HepG2 (cell line): ENCODE measurements around the gene SPP2. TPM values are rescaled to one million over a fixed set of nuclear protein-coding genes. Genes with fewer than 3 reads are reported as not detected.
A peak's percentile ranks its signal among the peaks of the same experiment; 100 is the strongest.

Experiments used
- ATAC-seq: fragments of 200-7000 bp; cut with Tn5 transposase; 3 replicates; pipeline ENCODE4 v1.9.1; 2020; ENCODE audit warnings: mild to moderate bottlenecking, moderate library complexity
- BruUV-seq: library from RNA; stranded (reverse); fragments of 400-500 nt; replicated peaks from 2 replicates; lab custom pipeline; 2021; lab: Mats Ljungman, UMichigan
- CTCF ChIA-PET: fragments of 300-600 bp; formaldehyde crosslinking; extraction: SDS; loops from one replicate; lab custom pipeline; 2021; ENCODE audit warnings: low total read pairs, inconsistent platforms, low intra/inter-chr PET ratio; lab: Yijun Ruan, JAX
- POLR2A ChIA-PET: fragments of 350-600 bp; sonication (Branson Sonifier 250); formaldehyde crosslinking; loops from one replicate; lab custom pipeline; 2020; ENCODE audit warnings: antibody characterized with exemption, inconsistent platforms; lab: Yijun Ruan, JAX
- DNase-seq: peaks from one replicate; pipeline ENCODE4 v3.0.0-alpha.2; 2015; ENCODE audit warnings: low spot score
- FAIRE-seq: peaks from 3 replicates; lab custom pipeline; 2011; peaks lifted over from hg19 to GRCh38; lab: Jason Lieb, UNC
- H2AFZ ChIP-seq: one replicate; pipeline ENCODE4 v1.6.1; 2011; ENCODE audit warnings: low read length, inconsistent platforms
- H3K27ac ChIP-seq: fragments of 300-600 bp; 3 replicates; pipeline ENCODE4 v1.8.0; 2011; ENCODE audit warnings: mixed run types, mild to moderate bottlenecking, mixed read lengths, low read length, inconsistent platforms; ENCODE audit not compliant: insufficient read depth; ENCODE audit errors: extremely low read length
- H3K27me3 ChIP-seq, 2 experiments: fragments of 200-600 bp in 1 of 2; 2 replicates in 1 of 2; 3 replicates in 1 of 2; pipeline versions ENCODE4 v1.6.0 to v1.8.0; 2011; ENCODE audit warnings: low read length in 2 of 2, mild to moderate bottlenecking in 2 of 2, moderate library complexity in 2 of 2, inconsistent platforms in 1 of 2; ENCODE audit not compliant: insufficient read depth in 2 of 2, control insufficient read depth in 1 of 2
- H3K36me3 ChIP-seq, 2 experiments: fragments of 200-600 bp in 1 of 2; replicated peaks in 1 of 2; 2 replicates in 1 of 2; 3 replicates in 1 of 2; pipeline versions ENCODE4 v1.5.1 to v1.8.0; 2011; ENCODE audit warnings: low read length in 2 of 2, inconsistent platforms in 1 of 2; ENCODE audit not compliant: insufficient read depth in 2 of 2, control insufficient read depth in 1 of 2
- H3K4me1 ChIP-seq: 2 replicates; pipeline ENCODE4 v1.5.1; 2012; ENCODE audit warnings: low read length, inconsistent platforms; ENCODE audit not compliant: insufficient read depth
- H3K4me2 ChIP-seq: 2 replicates; pipeline ENCODE4 v1.6.0; 2011; ENCODE audit warnings: low read depth, low read length, inconsistent platforms
- H3K4me3 ChIP-seq, 3 experiments: fragments of 200-600 bp in 1 of 3; sonication (generic), shearing (Covaris generic) in 1 of 3; replicated peaks in 1 of 3; 2 replicates each; pipeline ENCODE4 v1.5.1; 2011 to 2016; ENCODE audit warnings: low read length in 3 of 3, inconsistent platforms in 2 of 3, low read depth in 2 of 3, mild to moderate bottlenecking in 2 of 3, control low read depth in 1 of 3, mixed read lengths in 1 of 3; ENCODE audit not compliant: insufficient read depth in 1 of 3
- H3K79me2 ChIP-seq: one replicate; pipeline ENCODE4 v1.6.1; 2011; ENCODE audit warnings: low read length, inconsistent platforms; ENCODE audit not compliant: insufficient read depth
- H3K9ac ChIP-seq: 2 replicates; pipeline ENCODE4 v1.6.0; 2011; ENCODE audit warnings: mild to moderate bottlenecking, low read depth, low read length, inconsistent platforms; ENCODE audit not compliant: insufficient read depth
- H3K9me3 ChIP-seq: 2 replicates; pipeline ENCODE4 v1.5.1; 2012; ENCODE audit warnings: mild to moderate bottlenecking, low read length
- H4K20me1 ChIP-seq: 2 replicates; pipeline ENCODE4 v1.6.0; 2011; ENCODE audit warnings: inconsistent platforms, mild to moderate bottlenecking, low read length, moderate library complexity; ENCODE audit not compliant: insufficient read depth
- CEBPB ChIP-seq: IDR thresholded peaks from 2 replicates; pipeline ENCODE4 v1.6.1; 2011; ENCODE audit warnings: low read depth, low read length, improper control_type of control experiment, borderline replicate concordance
- DBP ChIP-seq: sonication (generic); formaldehyde crosslinking; IDR thresholded peaks from 2 replicates; pipeline ENCODE4 v1.4.0; 2020; ENCODE audit warnings: missing genetic modification reagents; ENCODE audit errors: not compliant biosample characterization
- HCFC1 ChIP-seq: fragments of 150-350 bp; IDR thresholded peaks from 2 replicates; pipeline ENCODE4 v1.6.1; 2014; ENCODE audit warnings: low read depth, low read length
- HDAC2 ChIP-seq: sonication (generic); formaldehyde crosslinking; IDR thresholded peaks from 2 replicates; pipeline ENCODE4 v1.4.0; 2020; ENCODE audit warnings: missing genetic modification reagents
- KAT8 ChIP-seq: IDR thresholded peaks from 2 replicates; pipeline ENCODE4 v1.6.1; 2016; ENCODE audit warnings: missing genetic modification reagents, missing compliant biosample characterization
- KDM6A ChIP-seq: IDR thresholded peaks from 2 replicates; pipeline ENCODE4 v1.6.1; 2016; ENCODE audit warnings: low read depth
- KLF11 ChIP-seq: IDR thresholded peaks from 2 replicates; pipeline ENCODE4 v1.6.1; 2016; ENCODE audit warnings: missing compliant biosample characterization
- NFE2L2 ChIP-seq: fragments of 150-350 bp; IDR thresholded peaks from 2 replicates; pipeline ENCODE4 v1.6.1; 2014; ENCODE audit warnings: low read length
- POLR2AphosphoS5 ChIP-seq: IDR thresholded peaks from 2 replicates; pipeline ENCODE4 v1.6.1; 2012; ENCODE audit warnings: low read depth, low read length
- THAP7 ChIP-seq: sonication (generic); formaldehyde crosslinking; IDR thresholded peaks from 2 replicates; pipeline ENCODE4 v1.8.1; 2023; ENCODE audit warnings: mild to moderate bottlenecking, missing genetic modification reagents
- ZFP41 ChIP-seq: sonication (generic); formaldehyde crosslinking; IDR thresholded peaks from 2 replicates; pipeline ENCODE4 v1.4.0; 2020; ENCODE audit warnings: mild to moderate bottlenecking, missing genetic modification reagents, borderline replicate concordance
- ZNF546 ChIP-seq: sonication (generic); formaldehyde crosslinking; conservative IDR thresholded peaks from 2 replicates; pipeline ENCODE4 v1.8.1; 2023; ENCODE audit warnings: mild to moderate bottlenecking, missing genetic modification reagents
- ZNF775 ChIP-seq: sonication (generic); formaldehyde crosslinking; IDR thresholded peaks from 2 replicates; pipeline ENCODE4 v1.4.0; 2020; ENCODE audit warnings: missing genetic modification reagents, mild to moderate bottlenecking, moderate library complexity, borderline replicate concordance
- WGBS: methylation state at CpG from one replicate; pipeline ENCODE4 v1.1.6; 2017; ENCODE audit warnings: low lambda C conversion rate; 5-methylcytosine and 5-hydroxymethylcytosine counted together
- in situ Hi-C: cut with HindIII; loops from 2 replicates; pipeline ENCODE4 v1.10.0; 2017; ENCODE audit warnings: low pct_unique_long_range_greater_than_20kb; ENCODE audit not compliant: extremely low pct_ligation_motif_present
- intact Hi-C: fragments of 100-400 bp; cut with micrococcal nuclease; formaldehyde crosslinking; loops from one replicate; pipeline ENCODE4 v1.10.0; 2022; ENCODE audit not compliant: unreplicated experiment
- polyA plus RNA-seq, 8 experiments: library from polyadenylated mRNA; depleted of rRNA in 3 of 8; stranded (reverse) in 7 of 8; unstranded in 1 of 8; fragments of >200 nt; fragmentation: Illumina TruSeq in 4 of 8; extraction: Trizol in 4 of 8; gene quantifications; 2 replicates each; pipeline versions ENCODE4 v1.2.1 to v1.2.3, GENCODE V29; 2011 to 2016; ENCODE audit warnings: low read depth in 4 of 8, missing spikeins in 1 of 8, mixed read lengths in 1 of 8; ENCODE audit not compliant: insufficient read depth in 1 of 8
- total RNA-seq, 5 experiments: library from RNA; depleted of rRNA; stranded (reverse); fragments of >200 nt; fragmentation: Illumina TruSeq; extraction: Trizol; gene quantifications; 2 replicates each; pipeline ENCODE4 v1.2.3, GENCODE V29; 2016; ENCODE audit warnings: low read depth in 1 of 5
- TF ChIP-seq, protein P1 (sequence below): sonication (generic); formaldehyde crosslinking; IDR thresholded peaks from 2 replicates; pipeline ENCODE4 v1.8.1; 2023; ENCODE audit warnings: missing genetic modification reagents, inconsistent platforms, borderline replicate concordance
- TF ChIP-seq, protein P2 (sequence below): sonication (generic); formaldehyde crosslinking; IDR thresholded peaks from 2 replicates; pipeline ENCODE4 v1.5.0; 2020; ENCODE audit warnings: missing genetic modification reagents
- TF ChIP-seq, protein P3 (sequence below): sonication (generic); formaldehyde crosslinking; IDR thresholded peaks from 2 replicates; pipeline ENCODE4 v1.8.0; 2022; ENCODE audit warnings: missing genetic modification reagents, mild to moderate bottlenecking, moderate library complexity, borderline replicate concordance
- TF ChIP-seq, protein P4 (sequence below): IDR thresholded peaks from 2 replicates; pipeline ENCODE4 v1.6.1; 2016; ENCODE audit warnings: mild to moderate bottlenecking

The SPP2 gene
- total and polyA plus RNA-seq, 2 of the 13 experiments (the other 11 are each of a cell fraction or from before 2014, with no cell fraction given), result not detected

DNA sequence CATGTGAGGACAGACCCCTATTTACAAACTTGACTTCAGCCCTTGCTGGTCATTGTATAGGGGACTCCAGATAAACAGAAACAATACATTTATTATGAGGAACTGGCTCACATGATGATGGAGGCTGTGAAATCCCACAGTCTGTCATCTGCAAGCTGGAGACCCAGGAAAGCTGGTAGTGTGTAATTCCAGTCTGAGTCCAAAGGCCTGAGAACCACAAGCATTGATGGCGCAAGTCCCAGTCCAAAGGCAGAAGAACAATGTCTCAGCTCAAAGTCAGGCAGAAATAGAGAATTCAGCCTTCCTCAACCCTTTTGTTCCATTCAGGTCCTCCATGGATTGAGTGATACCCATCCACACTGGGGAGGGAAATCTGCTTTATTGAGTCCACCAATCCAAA, 28.1 kb upstream of the SPP2 start (continued):
- TF ChIP-seq HCFC1 (no peak), DBP (CRISPR knock-in tag) (no peak), CEBPB (peak; percentile 47; the same call in 1 of the 2 replicates), HDAC2 (no peak), KDM6A (CRISPR knock-in tag) (no peak), ZFP41 (no peak)
- TF ChIP-seq, protein P1, sequence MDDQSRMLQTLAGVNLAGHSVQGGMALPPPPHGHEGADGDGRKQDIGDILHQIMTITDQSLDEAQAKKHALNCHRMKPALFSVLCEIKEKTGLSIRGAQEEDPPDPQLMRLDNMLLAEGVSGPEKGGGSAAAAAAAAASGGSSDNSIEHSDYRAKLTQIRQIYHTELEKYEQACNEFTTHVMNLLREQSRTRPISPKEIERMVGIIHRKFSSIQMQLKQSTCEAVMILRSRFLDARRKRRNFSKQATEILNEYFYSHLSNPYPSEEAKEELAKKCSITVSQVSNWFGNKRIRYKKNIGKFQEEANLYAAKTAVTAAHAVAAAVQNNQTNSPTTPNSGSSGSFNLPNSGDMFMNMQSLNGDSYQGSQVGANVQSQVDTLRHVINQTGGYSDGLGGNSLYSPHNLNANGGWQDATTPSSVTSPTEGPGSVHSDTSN (CRISPR knock-in tag), result no peak
- TF ChIP-seq, protein P2, sequence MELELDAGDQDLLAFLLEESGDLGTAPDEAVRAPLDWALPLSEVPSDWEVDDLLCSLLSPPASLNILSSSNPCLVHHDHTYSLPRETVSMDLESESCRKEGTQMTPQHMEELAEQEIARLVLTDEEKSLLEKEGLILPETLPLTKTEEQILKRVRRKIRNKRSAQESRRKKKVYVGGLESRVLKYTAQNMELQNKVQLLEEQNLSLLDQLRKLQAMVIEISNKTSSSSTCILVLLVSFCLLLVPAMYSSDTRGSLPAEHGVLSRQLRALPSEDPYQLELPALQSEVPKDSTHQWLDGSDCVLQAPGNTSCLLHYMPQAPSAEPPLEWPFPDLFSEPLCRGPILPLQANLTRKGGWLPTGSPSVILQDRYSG, result no peak

- intact Hi-C loops, result no loop called here
- TF ChIP-seq, protein P3, sequence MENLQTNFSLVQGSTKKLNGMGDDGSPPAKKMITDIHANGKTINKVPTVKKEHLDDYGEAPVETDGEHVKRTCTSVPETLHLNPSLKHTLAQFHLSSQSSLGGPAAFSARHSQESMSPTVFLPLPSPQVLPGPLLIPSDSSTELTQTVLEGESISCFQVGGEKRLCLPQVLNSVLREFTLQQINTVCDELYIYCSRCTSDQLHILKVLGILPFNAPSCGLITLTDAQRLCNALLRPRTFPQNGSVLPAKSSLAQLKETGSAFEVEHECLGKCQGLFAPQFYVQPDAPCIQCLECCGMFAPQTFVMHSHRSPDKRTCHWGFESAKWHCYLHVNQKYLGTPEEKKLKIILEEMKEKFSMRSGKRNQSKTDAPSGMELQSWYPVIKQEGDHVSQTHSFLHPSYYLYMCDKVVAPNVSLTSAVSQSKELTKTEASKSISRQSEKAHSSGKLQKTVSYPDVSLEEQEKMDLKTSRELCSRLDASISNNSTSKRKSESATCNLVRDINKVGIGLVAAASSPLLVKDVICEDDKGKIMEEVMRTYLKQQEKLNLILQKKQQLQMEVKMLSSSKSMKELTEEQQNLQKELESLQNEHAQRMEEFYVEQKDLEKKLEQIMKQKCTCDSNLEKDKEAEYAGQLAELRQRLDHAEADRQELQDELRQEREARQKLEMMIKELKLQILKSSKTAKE (CRISPR knock-in tag), result no peak
- no peak for TF ChIP-seq NFE2L2
- no peak for TF ChIP-seq POLR2AphosphoS5
- TF ChIP-seq KAT8 (CRISPR knock-in tag), result no peak
- TF ChIP-seq KLF11 (CRISPR knock-in tag), result no peak
- TF ChIP-seq ZNF546, result no peak
- no peak for TF ChIP-seq THAP7 (CRISPR knock-in tag)
- TF ChIP-seq, protein P4, sequence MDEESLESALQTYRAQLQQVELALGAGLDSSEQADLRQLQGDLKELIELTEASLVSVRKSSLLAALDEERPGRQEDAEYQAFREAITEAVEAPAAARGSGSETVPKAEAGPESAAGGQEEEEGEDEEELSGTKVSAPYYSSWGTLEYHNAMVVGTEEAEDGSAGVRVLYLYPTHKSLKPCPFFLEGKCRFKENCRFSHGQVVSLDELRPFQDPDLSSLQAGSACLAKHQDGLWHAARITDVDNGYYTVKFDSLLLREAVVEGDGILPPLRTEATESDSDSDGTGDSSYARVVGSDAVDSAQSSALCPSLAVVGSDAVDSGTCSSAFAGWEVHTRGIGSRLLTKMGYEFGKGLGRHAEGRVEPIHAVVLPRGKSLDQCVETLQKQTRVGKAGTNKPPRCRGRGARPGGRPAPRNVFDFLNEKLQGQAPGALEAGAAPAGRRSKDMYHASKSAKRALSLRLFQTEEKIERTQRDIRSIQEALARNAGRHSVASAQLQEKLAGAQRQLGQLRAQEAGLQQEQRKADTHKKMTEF, result no peak
- TF ChIP-seq ZNF775, result no peak
- TF ChIP-seq, all 625 proteins: peak for 0
- Histone ChIP-seq H3K27ac (no peak overlapping the region), H3K4me3 (no peak overlapping the region), H3K27me3 (no peaks in the 10 kb centered on the region; a peak in 1 of 5 replicates), H3K9ac (no peak overlapping the region), H3K36me3 (no peaks in the 10 kb centered on the region), H2AFZ (no peak overlapping the region), H4K20me1 (no peaks in the 10 kb centered on the region), H3K79me2 (no peaks in the 10 kb centered on the region), H3K4me2 (no peak overlapping the region), H3K4me1 (no peaks in the 10 kb centered on the region), H3K9me3 (no peaks in the 10 kb centered on the region)
- 93% methylated on average over 28 of the region's 29 CpGs for WGBS
- DNase-seq (no peak), ATAC-seq (no peak), FAIRE-seq (no peak)
- in situ Hi-C loops, result no loop called here
- ChIA-PET CTCF (no interaction called here), POLR2A (no interaction called here)
- no TSS peak for BruUV-seq
Observed at GRCh38 chr2:234024304-234024703, 26.2 kb upstream of the SPP2 start.
